ENCODE measurements around the gene TMEM161B. TPM values are rescaled to one million over a fixed set of nuclear protein-coding genes. Genes with fewer than 3 reads are reported as not detected.
"Not testable (repeated sequence)": the region's sequence is repeated elsewhere in the genome, so short reads cannot be mapped to it uniquely, and the experiment has no call there.

The TMEM161B gene
- polyA plus RNA-seq, 5 donors = 19.8 to 36.7 (median 34.6) TPM

GRCh38 chr5:88189484-88189883 is 79.2 kb downstream of the TMEM161B start:
- not testable (repeated sequence) for DNase-seq

GRCh38 chr5:88188458-88189132 is 80.0 kb downstream of the TMEM161B start:
- no peak for DNase-seq

GRCh38 chr5:88183255-88183654 is 85.4 kb downstream of the TMEM161B start:
- DNase-seq = no peak

GRCh38 chr5:88177486-88177885 is 91.2 kb downstream of the TMEM161B start:
- DNase-seq = not testable (repeated sequence)

- no peak for DNase-seq
Observed at GRCh38 chr5:88172847-88173758, 95.5 kb downstream of the TMEM161B start.

- no peak for DNase-seq
Observed at GRCh38 chr5:88159591-88159990, 109.1 kb downstream of the TMEM161B start.

- DNase-seq = no peak
Observed at GRCh38 chr5:88158056-88158455, 110.6 kb downstream of the TMEM161B start.

- DNase-seq = no peak
Observed at GRCh38 chr5:88154891-88155290, 113.8 kb downstream of the TMEM161B start.

- DNase-seq = no peak
Observed at GRCh38 chr5:88150747-88151146, 117.9 kb downstream of the TMEM161B start.

GRCh38 chr5:88145611-88146467 is 122.8 kb downstream of the TMEM161B start:
- DNase-seq = peak; percentile 60 to 62

- no peak for DNase-seq
Observed at GRCh38 chr5:88145221-88145610, 123.4 kb downstream of the TMEM161B start.
